Activated CD8-positive, alpha-beta memory T cell treated with anti-CD3 and anti-CD28 coated beads, Interleukin-2, amount 50 U/mL, for 1 hour (primary cell): Measurements from ENCODE around the gene SHROOM3.

Experiments
- DNase-seq: peaks from one replicate; pipeline ENCODE4 v3.0.0-alpha.2; 2020; ENCODE audit errors: extremely low read depth

Gene SHROOM3

GRCh38 chr4:76494243-76494642 is 59.2 kb downstream of the SHROOM3 start:
- no peak for DNase-seq

GRCh38 chr4:76494871-76495590 is 60.0 kb downstream of the SHROOM3 start:
- no peak for DNase-seq

- no peak for DNase-seq
These were observed 63.5 kb downstream of the SHROOM3 start for GRCh38 chr4:76498550-76498949.

GRCh38 chr4:76499461-76499860 is 64.4 kb downstream of the SHROOM3 start:
- DNase-seq: no peak

- DNase-seq: no peak
These were observed 67.9 kb downstream of the SHROOM3 start for GRCh38 chr4:76502886-76503285.

GRCh38 chr4:76504613-76505465 is 69.8 kb downstream of the SHROOM3 start:
- DNase-seq: no peak

GRCh38 chr4:76511947-76512346 is 76.9 kb downstream of the SHROOM3 start:
- DNase-seq: no peak

GRCh38 chr4:76513482-76513881 is 78.5 kb downstream of the SHROOM3 start:
- DNase-seq: no peak

GRCh38 chr4:76514087-76514486 is 79.1 kb downstream of the SHROOM3 start:
- DNase-seq: no peak

GRCh38 chr4:76515975-76516843 is 81.2 kb downstream of the SHROOM3 start:
- DNase-seq: no peak

- DNase-seq: no peak
These were observed 83.2 kb downstream of the SHROOM3 start for GRCh38 chr4:76518241-76518640.

GRCh38 chr4:76523593-76523992 is 88.6 kb downstream of the SHROOM3 start:
- no peak for DNase-seq

GRCh38 chr4:76525751-76526150 is 90.7 kb downstream of the SHROOM3 start:
- no peak for DNase-seq

GRCh38 chr4:76526585-76526990 is 91.6 kb downstream of the SHROOM3 start:
- no peak for DNase-seq

- no peak for DNase-seq
These were observed 92.6 kb downstream of the SHROOM3 start for GRCh38 chr4:76527666-76528065.

GRCh38 chr4:76531597-76531996 is 96.6 kb downstream of the SHROOM3 start:
- DNase-seq: no peak

GRCh38 chr4:76532805-76533204 is 97.8 kb downstream of the SHROOM3 start:
- DNase-seq: no peak

GRCh38 chr4:76533314-76533713 is 98.3 kb downstream of the SHROOM3 start:
- DNase-seq: no peak

GRCh38 chr4:76535603-76536372 is 100.8 kb downstream of the SHROOM3 start:
- no peak for DNase-seq

GRCh38 chr4:76536373-76536689 is 101.3 kb downstream of the SHROOM3 start:
- no peak for DNase-seq

- DNase-seq: no peak
These were observed 103.3 kb downstream of the SHROOM3 start for GRCh38 chr4:76538296-76538695.

GRCh38 chr4:76539979-76540378 is 105.0 kb downstream of the SHROOM3 start:
- DNase-seq: no peak
